SK-N-SH (cell line): Measurements from ENCODE around the gene EIF2S2. TPM values are rescaled to one million over a fixed set of nuclear protein-coding genes. Genes with fewer than 3 reads are reported as not detected.
"Not testable (repeated sequence)": the region's sequence is repeated elsewhere in the genome, so short reads cannot be mapped to it uniquely, and the experiment has no call there.

Experiments
- CTCF ChIA-PET: fragments of 300-600, 350-600 bp; formaldehyde crosslinking; extraction: SDS; loops from one replicate; lab custom pipeline; 2021; lab: Yijun Ruan, JAX
- POLR2A ChIA-PET: fragments of 350-600 bp; sonication (Branson Sonifier 250); formaldehyde crosslinking; extraction: SDS; loops from one replicate; lab custom pipeline; 2020; ENCODE audit warnings: antibody characterized with exemption, inconsistent platforms; lab: Yijun Ruan, JAX
- DNase-seq: peaks from one replicate; pipeline ENCODE4 v3.0.0; 2012
- H2AFZ ChIP-seq: fragments of 200-600 bp; sonication (generic); 2 replicates; pipeline ENCODE4 v1.8.1; 2016; ENCODE audit warnings: antibody characterized with exemption, mild to moderate bottlenecking, low read depth
- H3F3A ChIP-seq: fragments of 200-600 bp; sonication (generic); replicated peaks from 2 replicates; pipeline ENCODE3; 2016; ENCODE audit warnings: antibody characterized with exemption, mild to moderate bottlenecking; ENCODE audit not compliant: insufficient read depth
- H3K27ac ChIP-seq, 2 experiments: fragments of 200-500 bp in 1 of 2; fragments of 200-600 bp in 1 of 2; sonication (Bioruptor generic) in 1 of 2; sonication (generic), shearing (Covaris generic) in 1 of 2; 2 replicates each; pipeline versions ENCODE4 v1.5.1 to v1.6.1; 2014 to 2016; ENCODE audit warnings: low read depth in 2 of 2, inconsistent platforms in 1 of 2, low read length in 1 of 2, mild to moderate bottlenecking in 1 of 2, mixed read lengths in 1 of 2
- H3K27me3 ChIP-seq: fragments of 200-600 bp; sonication (generic), shearing (Covaris generic); 2 replicates; pipeline ENCODE4 v1.6.1; 2016; ENCODE audit warnings: mixed run types; ENCODE audit not compliant: insufficient read depth
- H3K36me3 ChIP-seq, 2 experiments: fragments of 200-500 bp in 1 of 2; fragments of 200-600 bp in 1 of 2; sonication (Bioruptor generic) in 1 of 2; sonication (generic) in 1 of 2; replicated peaks in 1 of 2; 2 replicates each; pipeline versions ENCODE3 to v1.5.1; 2014 to 2016; ENCODE audit warnings: low read length in 1 of 2, mild to moderate bottlenecking in 1 of 2; ENCODE audit not compliant: insufficient read depth in 2 of 2, control insufficient read depth in 1 of 2
- H3K4me1 ChIP-seq, 2 experiments: fragments of 200-500 bp in 1 of 2; fragments of 200-600 bp in 1 of 2; sonication (Bioruptor generic) in 1 of 2; sonication (generic), shearing (Covaris generic) in 1 of 2; 2 replicates each; pipeline versions ENCODE4 v1.5.1 to v1.6.1; 2014 to 2016; ENCODE audit warnings: low read depth in 1 of 2, low read length in 1 of 2, mixed run types in 1 of 2; ENCODE audit not compliant: insufficient read depth in 2 of 2, control insufficient read depth in 1 of 2
- H3K4me2 ChIP-seq: fragments of 200-600 bp; sonication (generic), shearing (Covaris generic); 2 replicates; pipeline ENCODE4 v1.6.1; 2017; ENCODE audit warnings: mixed run types
- H3K4me3 ChIP-seq, 2 experiments: fragments of 200-500 bp in 1 of 2; fragments of 200-600 bp in 1 of 2; sonication (Bioruptor generic) in 1 of 2; sonication (generic), shearing (Covaris generic) in 1 of 2; 2 replicates each; pipeline versions ENCODE4 v1.5.1 to v1.8.1; 2014 to 2016; ENCODE audit warnings: low read depth in 2 of 2, inconsistent platforms in 1 of 2, low read length in 1 of 2, mild to moderate bottlenecking in 1 of 2, mixed read lengths in 1 of 2, moderate library complexity in 1 of 2
- H3K79me2 ChIP-seq: fragments of 200-600 bp; sonication (generic); 2 replicates; pipeline ENCODE4 v1.8.1; 2017; ENCODE audit warnings: mild to moderate bottlenecking; ENCODE audit not compliant: insufficient read depth
- H3K9ac ChIP-seq: fragments of 200-600 bp; sonication (generic); 2 replicates; pipeline ENCODE4 v1.6.1; 2017; ENCODE audit warnings: mixed run types
- H3K9me2 ChIP-seq: fragments of 200-600 bp; sonication (generic); 2 replicates; pipeline ENCODE4 v1.6.1; 2017; ENCODE audit warnings: mixed run types
- H3K9me3 ChIP-seq: fragments of 200-600 bp; sonication (generic); 2 replicates; pipeline ENCODE4 v1.6.1; 2017; ENCODE audit warnings: mixed run types, mild to moderate bottlenecking, moderate library complexity
- H4K20me1 ChIP-seq: fragments of 200-600 bp; sonication (generic); 2 replicates; pipeline ENCODE4 v1.6.1; 2017; ENCODE audit warnings: mild to moderate bottlenecking, mixed run types; ENCODE audit not compliant: insufficient read depth
- FOSL2 ChIP-seq: IDR thresholded peaks from 2 replicates; pipeline ENCODE4 v1.4.0; 2012; ENCODE audit warnings: low read depth, mild to moderate bottlenecking, moderate library complexity, borderline replicate concordance
- IRF3 ChIP-seq: fragments of 150-350 bp; IDR thresholded peaks from 2 replicates; pipeline ENCODE4 v1.6.1; 2016; ENCODE audit warnings: mild to moderate bottlenecking, low read depth, low read length
- WGBS: methylation state at CpG from one replicate; pipeline ENCODE4 v1.1.6; 2017; ENCODE audit warnings: low lambda C conversion rate; 5-methylcytosine and 5-hydroxymethylcytosine counted together
- polyA plus RNA-seq, 3 experiments: library from polyadenylated mRNA; depleted of rRNA; stranded (reverse); fragments of >200 nt; gene quantifications; 2 replicates each; pipeline ENCODE4 v1.2.3, GENCODE V29; 2012

The EIF2S2 gene
- polyA plus RNA-seq, 1 of the 3 experiments (the other 2 are of a cell fraction), result 50.7 TPM

GRCh38 chr20:34132943-34133342, 20.9 kb upstream of the EIF2S2 start:
- POLR2A ChIA-PET, result not testable (repeated sequence)

GRCh38 chr20:34132491-34132890, 20.4 kb upstream of the EIF2S2 start:
- H3K27me3 ChIP-seq, H2AFZ ChIP-seq, H3K4me3 ChIP-seq, H3K9ac ChIP-seq, H3K4me2 ChIP-seq, H3F3A ChIP-seq, POLR2A ChIA-PET, DNase-seq, H3K4me1 ChIP-seq, H3K79me2 ChIP-seq, H3K9me3 ChIP-seq, H4K20me1 ChIP-seq, H3K9me2 ChIP-seq, CTCF ChIA-PET, H3K27ac ChIP-seq, H3K36me3 ChIP-seq: not testable (repeated sequence)
- WGBS, result no CpG with 5 or more reads among the region's 26 CpGs

More at GRCh38 chr20:34132943-34133342, 20.9 kb upstream of the EIF2S2 start:
- H3K9me2 ChIP-seq, H2AFZ ChIP-seq, H3K36me3 ChIP-seq, H3K27ac ChIP-seq, DNase-seq, H3K27me3 ChIP-seq, H3K79me2 ChIP-seq, CTCF ChIA-PET, H3K4me3 ChIP-seq, H3K9me3 ChIP-seq, H4K20me1 ChIP-seq, H3K4me1 ChIP-seq, H3K4me2 ChIP-seq, H3K9ac ChIP-seq, H3F3A ChIP-seq: not testable (repeated sequence)
- WGBS, result 82% methylated on average over 6 of the region's 21 CpGs

DNA sequence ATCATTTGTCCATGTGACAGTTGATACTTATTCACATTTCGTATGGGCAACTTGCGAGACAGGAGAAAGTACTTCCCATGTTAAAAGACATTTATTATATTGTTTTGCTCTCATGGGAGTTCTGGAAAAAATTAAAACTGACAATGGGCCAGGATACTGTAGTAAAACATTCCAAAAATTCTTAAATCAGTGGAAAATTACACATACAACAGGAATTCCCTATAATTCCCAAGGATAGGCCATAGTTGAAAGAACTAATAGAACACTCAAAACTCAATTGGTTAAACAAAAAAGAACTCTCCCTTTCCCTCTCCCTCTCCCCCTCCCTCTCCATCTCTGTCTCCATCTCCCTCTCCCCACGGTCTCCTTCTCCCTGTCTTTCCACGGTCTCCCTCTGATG, 19.4 kb upstream of the EIF2S2 start:
- DNase-seq, result no peak
- Histone ChIP-seq H3K9me3 (no peaks in the 10 kb centered on the region), H4K20me1 (no peaks in the 10 kb centered on the region), H3K9ac (no peak overlapping the region), H2AFZ (no peak overlapping the region), H3K27ac (no peak overlapping the region), H3K36me3 (no peaks in the 10 kb centered on the region), H3K79me2 (no peaks in the 10 kb centered on the region), H3K27me3 (no peaks in the 10 kb centered on the region), H3K4me1 (peaks cover 0 to 4% of the 10 kb centered on the region in 2 experiments; a peak in 1 of 4 replicates), H3K4me2 (no peak overlapping the region), H3F3A (no peaks in the 10 kb centered on the region), H3K9me2 (no peaks in the 10 kb centered on the region), H3K4me3 (no peak overlapping the region)
- 71% methylated on average over 4 of the region's 4 CpGs for WGBS
- TF ChIP-seq FOSL2, result no peak
- no peak for TF ChIP-seq IRF3
- ChIA-PET POLR2A (no interaction called here), CTCF (interaction anchor here (3.2 kb wide), 1 partner anchor 268 kb away, joined by 25 read pairs; no protein-coding TSS in a partner anchor)
